ENCODE data around the gene RAB31. TPM values are rescaled to one million over a fixed set of nuclear protein-coding genes. Genes with fewer than 3 reads are reported as not detected.

Gene RAB31
- total RNA-seq, 1 experiment from 2014 or later, result 32.9 TPM

DNA sequence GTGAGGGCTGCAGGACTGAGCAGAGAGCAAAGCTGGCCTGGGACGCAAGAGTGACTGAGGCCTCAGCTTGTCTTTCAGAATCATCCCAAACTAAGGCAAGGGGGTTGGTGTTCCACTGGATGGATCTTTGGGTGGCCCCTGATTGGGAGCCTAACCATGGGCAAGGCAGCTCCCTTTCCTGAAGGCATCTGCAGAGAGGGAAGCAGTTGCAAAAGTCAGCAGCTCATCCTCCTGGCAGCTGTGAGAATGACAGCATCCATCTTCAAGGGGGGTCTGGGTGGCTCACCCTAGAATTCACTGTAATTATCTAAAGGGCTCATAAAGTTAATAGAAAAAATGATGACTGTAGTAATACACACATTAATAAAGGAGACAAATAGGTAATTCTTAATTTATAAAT, 46.5 kb upstream of the RAB31 start (continued):
- TF ChIP-seq, protein P1, sequence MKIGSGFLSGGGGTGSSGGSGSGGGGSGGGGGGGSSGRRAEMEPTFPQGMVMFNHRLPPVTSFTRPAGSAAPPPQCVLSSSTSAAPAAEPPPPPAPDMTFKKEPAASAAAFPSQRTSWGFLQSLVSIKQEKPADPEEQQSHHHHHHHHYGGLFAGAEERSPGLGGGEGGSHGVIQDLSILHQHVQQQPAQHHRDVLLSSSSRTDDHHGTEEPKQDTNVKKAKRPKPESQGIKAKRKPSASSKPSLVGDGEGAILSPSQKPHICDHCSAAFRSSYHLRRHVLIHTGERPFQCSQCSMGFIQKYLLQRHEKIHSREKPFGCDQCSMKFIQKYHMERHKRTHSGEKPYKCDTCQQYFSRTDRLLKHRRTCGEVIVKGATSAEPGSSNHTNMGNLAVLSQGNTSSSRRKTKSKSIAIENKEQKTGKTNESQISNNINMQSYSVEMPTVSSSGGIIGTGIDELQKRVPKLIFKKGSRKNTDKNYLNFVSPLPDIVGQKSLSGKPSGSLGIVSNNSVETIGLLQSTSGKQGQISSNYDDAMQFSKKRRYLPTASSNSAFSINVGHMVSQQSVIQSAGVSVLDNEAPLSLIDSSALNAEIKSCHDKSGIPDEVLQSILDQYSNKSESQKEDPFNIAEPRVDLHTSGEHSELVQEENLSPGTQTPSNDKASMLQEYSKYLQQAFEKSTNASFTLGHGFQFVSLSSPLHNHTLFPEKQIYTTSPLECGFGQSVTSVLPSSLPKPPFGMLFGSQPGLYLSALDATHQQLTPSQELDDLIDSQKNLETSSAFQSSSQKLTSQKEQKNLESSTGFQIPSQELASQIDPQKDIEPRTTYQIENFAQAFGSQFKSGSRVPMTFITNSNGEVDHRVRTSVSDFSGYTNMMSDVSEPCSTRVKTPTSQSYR (CRISPR knock-in tag; IDR thresholded peaks at IDR 0.05), result no peak
- TF ChIP-seq, protein P2, sequence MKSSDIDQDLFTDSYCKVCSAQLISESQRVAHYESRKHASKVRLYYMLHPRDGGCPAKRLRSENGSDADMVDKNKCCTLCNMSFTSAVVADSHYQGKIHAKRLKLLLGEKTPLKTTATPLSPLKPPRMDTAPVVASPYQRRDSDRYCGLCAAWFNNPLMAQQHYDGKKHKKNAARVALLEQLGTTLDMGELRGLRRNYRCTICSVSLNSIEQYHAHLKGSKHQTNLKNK (CRISPR knock-in tag; IDR thresholded peaks at IDR 0.05), result no peak

DNA sequence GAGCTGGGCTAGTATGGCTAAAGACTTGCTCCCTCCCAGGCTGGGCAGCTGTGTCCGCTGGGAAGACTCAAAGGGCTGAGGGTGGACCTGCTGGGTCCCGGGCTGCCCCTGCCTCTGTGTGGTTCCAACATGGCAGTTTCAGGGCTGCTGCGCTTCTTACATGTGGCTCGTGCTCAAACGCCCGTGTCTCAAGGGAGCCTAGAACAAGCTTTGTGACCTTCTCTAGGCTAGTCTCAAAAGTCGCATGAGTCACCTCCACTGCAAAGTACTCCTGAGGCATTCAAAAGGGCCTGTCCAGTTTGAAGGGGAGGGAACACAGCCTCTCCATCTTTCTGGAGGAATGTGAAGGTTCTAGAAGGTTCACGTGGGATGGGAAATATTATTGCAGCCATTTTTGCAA, 44.7 kb upstream of the RAB31 start:
- Mint-ChIP-seq H3K36me3 (no peaks in the 10 kb centered on the region), H3K9me3 (peaks cover under 1% of the 10 kb centered on the region; the same call in 1 of the 2 replicates), H3K27me3 (ENCODE audit: low read depth) (no peaks in the 10 kb centered on the region; the same call in 1 of the 2 replicates), H3K4me1 (no peaks in the 10 kb centered on the region), H3K4me3 (no peak overlapping the region), H3K27ac (no peak overlapping the region)
- no peak for TF ChIP-seq RORB (CRISPR knock-in tag; IDR thresholded peaks at IDR 0.05)
- TF ChIP-seq NR2C2 (CRISPR knock-in tag; IDR thresholded peaks at IDR 0.05), result no peak
- no peak for TF ChIP-seq NFYB (CRISPR knock-in tag; conservative IDR thresholded peaks at IDR 0.05; ENCODE audit: low read depth)
- TF ChIP-seq, protein P3, sequence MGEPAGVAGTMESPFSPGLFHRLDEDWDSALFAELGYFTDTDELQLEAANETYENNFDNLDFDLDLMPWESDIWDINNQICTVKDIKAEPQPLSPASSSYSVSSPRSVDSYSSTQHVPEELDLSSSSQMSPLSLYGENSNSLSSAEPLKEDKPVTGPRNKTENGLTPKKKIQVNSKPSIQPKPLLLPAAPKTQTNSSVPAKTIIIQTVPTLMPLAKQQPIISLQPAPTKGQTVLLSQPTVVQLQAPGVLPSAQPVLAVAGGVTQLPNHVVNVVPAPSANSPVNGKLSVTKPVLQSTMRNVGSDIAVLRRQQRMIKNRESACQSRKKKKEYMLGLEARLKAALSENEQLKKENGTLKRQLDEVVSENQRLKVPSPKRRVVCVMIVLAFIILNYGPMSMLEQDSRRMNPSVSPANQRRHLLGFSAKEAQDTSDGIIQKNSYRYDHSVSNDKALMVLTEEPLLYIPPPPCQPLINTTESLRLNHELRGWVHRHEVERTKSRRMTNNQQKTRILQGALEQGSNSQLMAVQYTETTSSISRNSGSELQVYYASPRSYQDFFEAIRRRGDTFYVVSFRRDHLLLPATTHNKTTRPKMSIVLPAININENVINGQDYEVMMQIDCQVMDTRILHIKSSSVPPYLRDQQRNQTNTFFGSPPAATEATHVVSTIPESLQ (CRISPR knock-in tag; IDR thresholded peaks at IDR 0.05), result no peak
- no peak for TF ChIP-seq FOXJ3 (CRISPR knock-in tag; IDR thresholded peaks at IDR 0.05; ENCODE audit: borderline replicate concordance)
- TF ChIP-seq ZNF671 (CRISPR knock-in tag; IDR thresholded peaks at IDR 0.05), result no peak
- TF ChIP-seq, protein P4, sequence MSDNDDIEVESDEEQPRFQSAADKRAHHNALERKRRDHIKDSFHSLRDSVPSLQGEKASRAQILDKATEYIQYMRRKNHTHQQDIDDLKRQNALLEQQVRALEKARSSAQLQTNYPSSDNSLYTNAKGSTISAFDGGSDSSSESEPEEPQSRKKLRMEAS (CRISPR knock-in tag; IDR thresholded peaks at IDR 0.05), result no peak
- no peak for TF ChIP-seq ATF1 (CRISPR knock-in tag; IDR thresholded peaks at IDR 0.05)
- no peak for TF ChIP-seq NR3C1 (CRISPR knock-in tag; conservative IDR thresholded peaks at IDR 0.05; ENCODE audit: low read depth)
- TF ChIP-seq OVOL2 (CRISPR knock-in tag; IDR thresholded peaks at IDR 0.05; ENCODE audit: borderline replicate concordance), result no peak
- TF ChIP-seq CREM (CRISPR knock-in tag; IDR thresholded peaks at IDR 0.05), result no peak
- ChIA-PET CTCF (no interaction called here), POLR2A (no interaction called here)
- DNase-seq (ENCODE audit: low spot score) (no peak), ATAC-seq (no peak)

DNA sequence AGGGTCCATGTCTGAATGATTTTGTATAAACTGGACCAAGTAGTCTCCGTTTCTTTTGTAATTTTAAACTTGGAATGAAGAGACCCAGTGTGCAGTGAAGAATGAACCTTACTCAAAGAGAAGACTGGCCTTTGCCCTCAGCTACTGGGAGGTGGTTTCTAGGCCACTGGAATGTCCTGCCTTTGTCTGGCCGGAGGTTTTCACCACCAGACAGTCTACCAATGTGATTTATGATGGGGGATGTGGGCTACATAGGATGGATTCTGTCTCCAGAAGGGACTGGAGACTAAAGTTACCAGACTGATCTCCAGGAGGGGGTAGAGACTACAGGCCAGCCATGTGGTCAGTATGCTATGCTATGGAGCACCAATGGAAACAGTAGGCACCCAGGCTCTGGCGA, 42.8 kb upstream of the RAB31 start:
- 0 out of 2 replicates have a peak, but pooled peaks have one; percentile 15 for TF ChIP-seq HMGA2 (CRISPR knock-in tag; IDR thresholded peaks at IDR 0.05)
- TF ChIP-seq, protein P5, sequence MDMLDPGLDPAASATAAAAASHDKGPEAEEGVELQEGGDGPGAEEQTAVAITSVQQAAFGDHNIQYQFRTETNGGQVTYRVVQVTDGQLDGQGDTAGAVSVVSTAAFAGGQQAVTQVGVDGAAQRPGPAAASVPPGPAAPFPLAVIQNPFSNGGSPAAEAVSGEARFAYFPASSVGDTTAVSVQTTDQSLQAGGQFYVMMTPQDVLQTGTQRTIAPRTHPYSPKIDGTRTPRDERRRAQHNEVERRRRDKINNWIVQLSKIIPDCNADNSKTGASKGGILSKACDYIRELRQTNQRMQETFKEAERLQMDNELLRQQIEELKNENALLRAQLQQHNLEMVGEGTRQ (CRISPR knock-in tag; IDR thresholded peaks at IDR 0.05), result no peak
- no peaks in the 10 kb centered on the region for H3K4me1 Mint-ChIP-seq
- no peak for DNase-seq (ENCODE audit: low spot score)
- ATAC-seq, result no peak
- peaks cover 5% of the 10 kb centered on the region; the same call in 1 of the 2 replicates for H3K9me3 Mint-ChIP-seq
- no peak overlapping the region for H3K4me3 Mint-ChIP-seq
- POLR2A ChIA-PET, result no interaction called here
- CTCF ChIA-PET, result no interaction called here
- no peak overlapping the region for H3K27ac Mint-ChIP-seq
- no peaks in the 10 kb centered on the region for H3K36me3 Mint-ChIP-seq
- no peaks in the 10 kb centered on the region for H3K27me3 Mint-ChIP-seq (ENCODE audit: low read depth)

DNA sequence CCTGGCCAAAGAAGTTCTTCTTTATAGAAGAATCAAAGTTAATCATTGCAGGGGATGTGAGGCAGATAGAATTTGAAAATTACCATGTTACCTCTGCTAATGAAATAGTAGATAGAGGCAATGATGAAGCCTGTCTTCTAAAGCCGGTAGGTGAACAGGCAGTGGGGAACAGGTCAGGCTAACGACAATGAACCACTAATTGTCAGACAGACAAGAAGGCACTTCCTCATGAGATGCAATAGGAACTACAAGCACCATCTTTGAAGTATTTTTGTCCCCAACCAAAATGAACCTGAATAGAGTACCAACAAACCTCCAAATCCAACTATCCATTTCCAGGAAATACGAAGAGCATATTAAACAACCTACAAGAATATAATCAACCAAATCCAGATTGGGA, 41.6 kb upstream of the RAB31 start:
- no peaks in the 10 kb centered on the region for H3K4me1 Mint-ChIP-seq
- H3K36me3 Mint-ChIP-seq, result no peaks in the 10 kb centered on the region
- ChIA-PET CTCF (no interaction called here), POLR2A (no interaction called here)
- no peak for DNase-seq (ENCODE audit: low spot score)
- H3K4me3 Mint-ChIP-seq, result no peak overlapping the region
- no peak for ATAC-seq
- no peaks in the 10 kb centered on the region for H3K27me3 Mint-ChIP-seq (ENCODE audit: low read depth)
- H3K9me3 Mint-ChIP-seq, result peaks cover 5% of the 10 kb centered on the region; the same call in 1 of the 2 replicates
- H3K27ac Mint-ChIP-seq, result no peak overlapping the region
- TF ChIP-seq FOXJ3 (CRISPR knock-in tag; IDR thresholded peaks at IDR 0.05; ENCODE audit: borderline replicate concordance) (no peak), HMGA2 (CRISPR knock-in tag; IDR thresholded peaks at IDR 0.05) (no peak), ZNF423 (CRISPR knock-in tag; IDR thresholded peaks at IDR 0.05) (no peak), ZNF263 (CRISPR knock-in tag; IDR thresholded peaks at IDR 0.05; ENCODE audit: low read depth) (no peak), RELA (CRISPR knock-in tag; IDR thresholded peaks at IDR 0.05; ENCODE audit: borderline replicate concordance) (no peak)
- TF ChIP-seq, protein P6, sequence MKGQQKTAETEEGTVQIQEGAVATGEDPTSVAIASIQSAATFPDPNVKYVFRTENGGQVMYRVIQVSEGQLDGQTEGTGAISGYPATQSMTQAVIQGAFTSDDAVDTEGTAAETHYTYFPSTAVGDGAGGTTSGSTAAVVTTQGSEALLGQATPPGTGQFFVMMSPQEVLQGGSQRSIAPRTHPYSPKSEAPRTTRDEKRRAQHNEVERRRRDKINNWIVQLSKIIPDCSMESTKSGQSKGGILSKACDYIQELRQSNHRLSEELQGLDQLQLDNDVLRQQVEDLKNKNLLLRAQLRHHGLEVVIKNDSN (CRISPR knock-in tag; IDR thresholded peaks at IDR 0.05), result no peak
- TF ChIP-seq, protein P3 (CRISPR knock-in tag; IDR thresholded peaks at IDR 0.05), result no peak
- TF ChIP-seq, protein P7, sequence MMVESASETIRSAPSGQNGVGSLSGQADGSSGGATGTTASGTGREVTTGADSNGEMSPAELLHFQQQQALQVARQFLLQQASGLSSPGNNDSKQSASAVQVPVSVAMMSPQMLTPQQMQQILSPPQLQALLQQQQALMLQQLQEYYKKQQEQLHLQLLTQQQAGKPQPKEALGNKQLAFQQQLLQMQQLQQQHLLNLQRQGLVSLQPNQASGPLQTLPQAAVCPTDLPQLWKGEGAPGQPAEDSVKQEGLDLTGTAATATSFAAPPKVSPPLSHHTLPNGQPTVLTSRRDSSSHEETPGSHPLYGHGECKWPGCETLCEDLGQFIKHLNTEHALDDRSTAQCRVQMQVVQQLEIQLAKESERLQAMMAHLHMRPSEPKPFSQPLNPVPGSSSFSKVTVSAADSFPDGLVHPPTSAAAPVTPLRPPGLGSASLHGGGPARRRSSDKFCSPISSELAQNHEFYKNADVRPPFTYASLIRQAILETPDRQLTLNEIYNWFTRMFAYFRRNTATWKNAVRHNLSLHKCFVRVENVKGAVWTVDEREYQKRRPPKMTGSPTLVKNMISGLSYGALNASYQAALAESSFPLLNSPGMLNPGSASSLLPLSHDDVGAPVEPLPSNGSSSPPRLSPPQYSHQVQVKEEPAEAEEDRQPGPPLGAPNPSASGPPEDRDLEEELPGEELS (CRISPR knock-in tag; IDR thresholded peaks at IDR 0.05), result no peak

Data from WTC11 (cell line).